Loucy (cell line): ENCODE results near the gene SLC4A3.

ENCODE experiments used
- H2AFZ ChIP-seq: fragments of 200-600 bp; sonication (generic); 2 replicates; pipeline ENCODE4 v1.6.0; 2016; ENCODE audit warnings: antibody characterized with exemption, mild to moderate bottlenecking, low read length, moderate library complexity
- H3F3A ChIP-seq: fragments of 200-600 bp; 2 replicates; pipeline ENCODE4 v1.6.0; 2016; ENCODE audit warnings: antibody characterized with exemption, low read depth, mild to moderate bottlenecking
- H3K27me3 ChIP-seq: fragments of 200-600 bp; sonication (generic); 2 replicates; pipeline ENCODE4 v1.6.1; 2014; ENCODE audit warnings: low read length, mild to moderate bottlenecking; ENCODE audit not compliant: insufficient read depth, poor library complexity, severe bottlenecking
- H3K36me3 ChIP-seq: fragments of 200-600 bp; sonication (generic); 2 replicates; pipeline ENCODE4 v1.6.1; 2016; ENCODE audit warnings: low read length; ENCODE audit not compliant: insufficient read depth
- H3K4me1 ChIP-seq: fragments of 200-600 bp; sonication (generic); 2 replicates; pipeline ENCODE4 v1.5.1; 2014; ENCODE audit warnings: low read length, mild to moderate bottlenecking; ENCODE audit not compliant: insufficient read depth, poor library complexity, severe bottlenecking
- H3K4me2 ChIP-seq: fragments of 200-600 bp; sonication (generic); 2 replicates; pipeline ENCODE4 v1.6.0; 2014; ENCODE audit warnings: antibody characterized with exemption, low read length, low read depth, mild to moderate bottlenecking; ENCODE audit not compliant: poor library complexity, severe bottlenecking
- H3K4me3 ChIP-seq: fragments of 200-600 bp; sonication (generic); 2 replicates; pipeline ENCODE4 v1.5.1; 2014; ENCODE audit warnings: low read length, mild to moderate bottlenecking, mixed read lengths; ENCODE audit not compliant: poor library complexity, severe bottlenecking
- H3K79me2 ChIP-seq: fragments of 200-600 bp; sonication (generic); 2 replicates; pipeline ENCODE4 v1.6.1; 2014; ENCODE audit warnings: low read length; ENCODE audit not compliant: insufficient read depth
- H3K9ac ChIP-seq: fragments of 200-600 bp; sonication (generic); 2 replicates; pipeline ENCODE4 v1.6.0; 2014; ENCODE audit warnings: mild to moderate bottlenecking, low read depth, low read length, moderate library complexity; ENCODE audit not compliant: poor library complexity, severe bottlenecking
- H3K9me2 ChIP-seq: fragments of 200-600 bp; sonication (generic); replicated peaks from 2 replicates; pipeline ENCODE4 v1.6.1; 2016; ENCODE audit warnings: low read depth, low read length, mixed read lengths
- H3K9me3 ChIP-seq: fragments of 200-600 bp; sonication (generic); 2 replicates; pipeline ENCODE4 v1.6.1; 2014; ENCODE audit warnings: mild to moderate bottlenecking, antibody characterized with exemption, low read length, low read depth; ENCODE audit not compliant: insufficient read depth
- H4K20me1 ChIP-seq: fragments of 200-600 bp; sonication (generic); 2 replicates; pipeline ENCODE4 v1.6.0; 2014; ENCODE audit warnings: antibody characterized with exemption, low read length, mild to moderate bottlenecking; ENCODE audit not compliant: insufficient read depth, poor library complexity, severe bottlenecking
- CTCF ChIP-seq: fragments of 200-600 bp; sonication (generic); conservative IDR thresholded peaks from 2 replicates; pipeline ENCODE4 v1.5.1; 2014; ENCODE audit warnings: mild to moderate bottlenecking, antibody characterized with exemption, low read length
- EZH2phosphoT487 ChIP-seq: fragments of 200-600 bp; IDR thresholded peaks from 2 replicates; pipeline ENCODE4 v1.6.1; 2018; ENCODE audit warnings: antibody characterized with exemption, mild to moderate bottlenecking, moderate library complexity, borderline replicate concordance

Gene SLC4A3

GRCh38 chr2:219665926-219666325 is 38.5 kb downstream of the SLC4A3 start:
- Histone ChIP-seq H3K4me3 (no peak overlapping the region), H3K36me3 (no peaks in the 10 kb centered on the region), H3K9me3 (no peaks in the 10 kb centered on the region), H4K20me1 (no peaks in the 10 kb centered on the region), H3K4me2 (no peak overlapping the region), H3K9me2 (no peaks in the 10 kb centered on the region), H3K27me3 (no peaks in the 10 kb centered on the region), H3F3A (no peaks in the 10 kb centered on the region), H2AFZ (no peak overlapping the region), H3K4me1 (no peaks in the 10 kb centered on the region), H3K9ac (no peak overlapping the region), H3K79me2 (no peaks in the 10 kb centered on the region)
- no peak for TF ChIP-seq CTCF
- no peak for TF ChIP-seq EZH2phosphoT487

- Histone ChIP-seq H3K79me2 (no peaks in the 10 kb centered on the region), H3K9me2 (no peaks in the 10 kb centered on the region), H3K9me3 (no peaks in the 10 kb centered on the region), H3K9ac (no peak overlapping the region), H3F3A (no peaks in the 10 kb centered on the region), H3K27me3 (no peaks in the 10 kb centered on the region), H4K20me1 (no peaks in the 10 kb centered on the region), H3K36me3 (no peaks in the 10 kb centered on the region), H3K4me3 (no peak overlapping the region), H3K4me2 (no peak overlapping the region), H2AFZ (no peak overlapping the region), H3K4me1 (no peaks in the 10 kb centered on the region)
- TF ChIP-seq CTCF = no peak
- no peak for TF ChIP-seq EZH2phosphoT487
These were observed 40.9 kb downstream of the SLC4A3 start for GRCh38 chr2:219668316-219668715.

- no peaks in the 10 kb centered on the region for H3K9me2 ChIP-seq
- no peak overlapping the region for H3K4me2 ChIP-seq
- no peak overlapping the region for H3K9ac ChIP-seq
- no peaks in the 10 kb centered on the region for H4K20me1 ChIP-seq
- H3K27me3 ChIP-seq = no peaks in the 10 kb centered on the region
- no peaks in the 10 kb centered on the region for H3K9me3 ChIP-seq
- H3K4me3 ChIP-seq = no peak overlapping the region
- H2AFZ ChIP-seq = no peak overlapping the region
- no peaks in the 10 kb centered on the region for H3K79me2 ChIP-seq
- TF ChIP-seq CTCF (no peak), EZH2phosphoT487 (no peak)
- no peaks in the 10 kb centered on the region for H3F3A ChIP-seq
- H3K4me1 ChIP-seq = no peaks in the 10 kb centered on the region
- H3K36me3 ChIP-seq = no peaks in the 10 kb centered on the region
These were observed 43.0 kb downstream of the SLC4A3 start for GRCh38 chr2:219670386-219670785.
